ENCODE measurements around the gene CTDSP2.

Gene CTDSP2

GRCh38 chr12:57836442-57837375 lies 9.8 kb downstream of the CTDSP2 start:
- no peak overlapping the region for H3K4me3 ChIP-seq (ENCODE audit: low read depth, low read length)
- TF ChIP-seq CTCF (IDR thresholded peaks at IDR 0.05; ENCODE audit: low read depth, low read length): no peak
- H3K27me3 ChIP-seq (ENCODE audit: insufficient read depth, low read depth, severe bottlenecking): no peaks in the 10 kb centered on the region
- peaks cover 11% of the 10 kb centered on the region for H3K36me3 ChIP-seq
- H3K9me3 ChIP-seq (ENCODE audit: severe bottlenecking): no peaks in the 10 kb centered on the region
- no peak overlapping the region for H3K27ac ChIP-seq
- no peak for DNase-seq

- Histone ChIP-seq H3K9me3 (ENCODE audit: severe bottlenecking) (no peaks in the 10 kb centered on the region), H3K36me3 (peaks cover 13% of the 10 kb centered on the region), H3K4me3 (ENCODE audit: low read depth, low read length) (no peak overlapping the region), H3K27me3 (ENCODE audit: insufficient read depth, low read depth, severe bottlenecking) (no peaks in the 10 kb centered on the region), H3K27ac (no peak overlapping the region)
- TF ChIP-seq CTCF (IDR thresholded peaks at IDR 0.05; ENCODE audit: low read depth, low read length): no peak
- DNase-seq: no peak
Measured at GRCh38 chr12:57835366-57836288, 10.9 kb downstream of the CTDSP2 start.

GRCh38 chr12:57834086-57834876 lies 12.2 kb downstream of the CTDSP2 start:
- H3K4me3 ChIP-seq (ENCODE audit: low read depth, low read length): no peak overlapping the region
- no peaks in the 10 kb centered on the region for H3K9me3 ChIP-seq (ENCODE audit: severe bottlenecking)
- no peak overlapping the region for H3K27ac ChIP-seq
- no peaks in the 10 kb centered on the region for H3K27me3 ChIP-seq (ENCODE audit: insufficient read depth, low read depth, severe bottlenecking)
- no peak for DNase-seq
- no peak for TF ChIP-seq CTCF (IDR thresholded peaks at IDR 0.05; ENCODE audit: low read depth, low read length)
- H3K36me3 ChIP-seq: peaks cover 15% of the 10 kb centered on the region

DNA sequence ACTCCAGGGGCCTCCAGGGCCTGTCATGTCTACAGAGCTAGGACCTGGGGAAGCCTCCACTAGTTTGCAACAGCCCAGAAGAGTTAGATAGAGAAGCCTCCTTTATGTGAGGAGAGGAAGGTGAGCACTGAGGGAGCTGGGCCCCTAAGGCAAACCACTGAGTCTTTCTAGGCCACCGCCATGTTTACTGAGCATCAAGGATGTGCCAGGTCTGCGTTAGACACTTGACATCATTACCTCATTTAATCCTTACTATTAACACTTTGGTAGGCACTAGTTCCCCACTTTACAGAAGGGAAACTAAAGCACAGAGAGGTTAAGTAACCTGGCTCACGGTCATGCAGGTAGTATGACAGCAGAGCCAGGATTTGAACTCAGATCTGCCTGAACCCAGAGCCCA lies 12.9 kb downstream of the CTDSP2 start:
- H3K36me3 ChIP-seq: peaks cover 19% of the 10 kb centered on the region
- TF ChIP-seq CTCF (IDR thresholded peaks at IDR 0.05; ENCODE audit: low read depth, low read length): no peak
- no peak for DNase-seq
- H3K27ac ChIP-seq: 0 out of 2 replicates have a peak overlapping the region, but pooled peaks have one; percentile 1
- no peak overlapping the region for H3K4me3 ChIP-seq (ENCODE audit: low read depth, low read length)
- no peaks in the 10 kb centered on the region for H3K9me3 ChIP-seq (ENCODE audit: severe bottlenecking)
- no peaks in the 10 kb centered on the region for H3K27me3 ChIP-seq (ENCODE audit: insufficient read depth, low read depth, severe bottlenecking)

DNA sequence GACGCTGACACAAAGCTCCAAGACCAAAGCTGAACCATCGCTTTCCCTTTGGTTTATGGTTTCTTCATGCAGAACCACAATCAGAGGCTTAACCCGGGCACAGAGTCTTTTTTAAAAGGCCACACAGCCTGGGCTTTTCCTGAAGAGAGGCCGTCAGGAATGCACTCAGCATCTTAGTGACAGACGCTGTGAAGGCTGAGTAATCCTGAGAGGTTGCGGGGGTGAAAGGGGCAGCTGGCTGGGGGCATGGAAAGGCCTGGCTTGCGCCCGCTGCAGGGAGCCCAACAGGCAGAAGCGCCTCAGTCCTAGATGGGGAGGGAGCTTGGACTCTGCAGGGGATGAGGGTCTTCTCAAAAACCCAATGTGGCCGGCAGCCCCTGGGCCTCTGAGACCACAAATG lies 13.6 kb downstream of the CTDSP2 start:
- Histone ChIP-seq H3K27ac (peak overlapping the region; percentile 1; the same call in 1 of the 2 replicates), H3K36me3 (peaks cover 23% of the 10 kb centered on the region), H3K27me3 (ENCODE audit: insufficient read depth, low read depth, severe bottlenecking) (no peaks in the 10 kb centered on the region), H3K4me3 (ENCODE audit: low read depth, low read length) (no peak overlapping the region), H3K9me3 (ENCODE audit: severe bottlenecking) (no peaks in the 10 kb centered on the region)
- DNase-seq: peak; percentile 74
- no peak for TF ChIP-seq CTCF (IDR thresholded peaks at IDR 0.05; ENCODE audit: low read depth, low read length)
